Neural progenitor cell (in vitro differentiated cells): ENCODE results near the gene EXOC4. TPM values are rescaled to one million over a fixed set of nuclear protein-coding genes. Genes with fewer than 3 reads are reported as not detected.
"Not testable (repeated sequence)": the region's sequence is repeated elsewhere in the genome, so short reads cannot be mapped to it uniquely, and the experiment has no call there.

Experiments
- DNase-seq: peaks from one replicate; pipeline ENCODE4 v3.0.0-alpha.2; 2016; ENCODE audit warnings: low spot score
- H2AFZ ChIP-seq: fragments of 200-600 bp; sonication (generic); replicated peaks from 2 replicates; pipeline ENCODE4 v1.6.1; 2016; ENCODE audit warnings: antibody characterized with exemption
- H3F3A ChIP-seq: fragments of 200-600 bp; sonication (generic); 2 replicates; pipeline ENCODE4 v1.6.1; 2016; ENCODE audit warnings: antibody characterized with exemption, low read depth
- H3K27ac ChIP-seq: fragments of 200-600 bp; sonication (generic); 2 replicates; pipeline ENCODE4 v1.5.1; 2016; ENCODE audit warnings: mild to moderate bottlenecking
- H3K27me3 ChIP-seq: fragments of 200-600 bp; sonication (generic); 2 replicates; pipeline ENCODE4 v1.6.1; 2016; ENCODE audit warnings: mild to moderate bottlenecking, moderate library complexity
- H3K36me3 ChIP-seq: fragments of 200-600 bp; sonication (generic); 2 replicates; pipeline ENCODE4 v1.5.1; 2016
- H3K4me1 ChIP-seq: fragments of 200-600 bp; sonication (generic); 2 replicates; pipeline ENCODE4 v1.6.1; 2016; ENCODE audit warnings: mixed run types
- H3K4me2 ChIP-seq: fragments of 200-600 bp; sonication (generic); 2 replicates; pipeline ENCODE4 v1.6.1; 2016
- H3K4me3 ChIP-seq: fragments of 200-600 bp; sonication (generic); 2 replicates; pipeline ENCODE4 v1.5.1; 2016
- H3K79me2 ChIP-seq: fragments of 200-600 bp; sonication (generic); 2 replicates; pipeline ENCODE4 v1.6.1; 2016; ENCODE audit warnings: low read depth
- H3K9ac ChIP-seq: fragments of 200-600 bp; sonication (generic); 2 replicates; pipeline ENCODE4 v1.6.1; 2016
- H3K9me3 ChIP-seq: fragments of 200-600 bp; sonication (generic); 2 replicates; pipeline ENCODE4 v1.5.1; 2016; ENCODE audit warnings: low read depth
- H4K20me1 ChIP-seq: fragments of 200-600 bp; sonication (generic); 2 replicates; pipeline ENCODE4 v1.6.1; 2016; ENCODE audit warnings: low read depth
- H3K27ac Mint-ChIP-seq: 3 replicates; pipeline ENCODE4 v1.8.0; 2021; ENCODE audit warnings: mixed read lengths
- H3K27me3 Mint-ChIP-seq: 2 replicates; pipeline ENCODE4 v1.8.0; 2022; ENCODE audit warnings: low read depth, mild to moderate bottlenecking, inconsistent platforms, moderate library complexity, mixed read lengths; ENCODE audit not compliant: insufficient read depth
- H3K36me3 Mint-ChIP-seq: 3 replicates; pipeline ENCODE4 v1.8.0; 2021; ENCODE audit warnings: mixed read lengths
- H3K4me1 Mint-ChIP-seq: 3 replicates; pipeline ENCODE4 v1.8.0; 2021; ENCODE audit warnings: mixed read lengths
- H3K4me3 Mint-ChIP-seq: 3 replicates; pipeline ENCODE4 v1.8.0; 2021; ENCODE audit warnings: mild to moderate bottlenecking, moderate library complexity, mixed read lengths
- H3K9me3 Mint-ChIP-seq: 3 replicates; pipeline ENCODE4 v1.8.0; 2020; ENCODE audit warnings: mixed read lengths
- EZH2 ChIP-seq: fragments of 200-600 bp; sonication (generic); IDR thresholded peaks from 2 replicates; pipeline ENCODE4 v1.6.1; 2017; ENCODE audit warnings: antibody characterized with exemption, mild to moderate bottlenecking, moderate library complexity
- EZH2phosphoT487 ChIP-seq: fragments of 200-600 bp; sonication (generic); IDR thresholded peaks from 2 replicates; pipeline ENCODE4 v1.6.1; 2017; ENCODE audit warnings: antibody characterized with exemption
- total RNA-seq: library from RNA; depleted of rRNA; stranded (reverse); fragments of >200 nt; gene quantifications from 2 replicates; pipeline ENCODE4 v1.2.3, GENCODE V29; 2015; ENCODE audit warnings: low replicate concordance
- TF ChIP-seq, protein P1 (sequence below): fragments of 200-600 bp; sonication (generic); IDR thresholded peaks from 2 replicates; pipeline ENCODE4 v1.5.1; 2017; ENCODE audit warnings: antibody characterized with exemption, mild to moderate bottlenecking

Gene EXOC4
- total RNA-seq, 1 donor from 2014 or later: 129 TPM

DNA sequence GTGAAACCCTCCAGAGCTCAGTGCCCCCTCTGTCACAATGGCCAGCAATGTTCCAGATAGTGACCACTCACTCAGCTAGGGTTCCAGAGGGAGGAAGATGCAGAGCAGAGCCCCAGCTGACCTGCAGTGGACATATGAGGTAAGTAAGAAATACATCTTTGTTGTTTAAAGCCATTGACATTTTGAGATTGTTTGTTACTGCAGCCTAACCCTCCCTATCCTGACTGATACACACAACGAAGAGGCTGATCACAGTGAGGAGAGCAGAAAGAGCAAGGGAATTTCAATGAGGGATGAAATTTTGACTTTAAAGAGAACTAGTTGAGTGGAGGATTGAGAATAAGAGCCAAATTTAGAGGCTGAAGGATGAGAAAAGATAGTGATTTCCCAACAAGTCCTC, 822.9 kb downstream of the EXOC4 start:
- no peak for DNase-seq
- no peaks in the 10 kb centered on the region for H3K4me1 ChIP-seq
- no peaks in the 10 kb centered on the region for H3F3A ChIP-seq
- H3K9me3 ChIP-seq: no peaks in the 10 kb centered on the region
- no peak overlapping the region for H3K4me3 Mint-ChIP-seq
- no peak overlapping the region for H3K27ac ChIP-seq
- H3K4me3 ChIP-seq: no peak overlapping the region
- H3K27me3 Mint-ChIP-seq: no peaks in the 10 kb centered on the region
- no peaks in the 10 kb centered on the region for H3K27me3 ChIP-seq
- H3K36me3 ChIP-seq: no peaks in the 10 kb centered on the region
- no peak for TF ChIP-seq EZH2
- no peak for TF ChIP-seq EZH2phosphoT487
- TF ChIP-seq, protein P1, sequence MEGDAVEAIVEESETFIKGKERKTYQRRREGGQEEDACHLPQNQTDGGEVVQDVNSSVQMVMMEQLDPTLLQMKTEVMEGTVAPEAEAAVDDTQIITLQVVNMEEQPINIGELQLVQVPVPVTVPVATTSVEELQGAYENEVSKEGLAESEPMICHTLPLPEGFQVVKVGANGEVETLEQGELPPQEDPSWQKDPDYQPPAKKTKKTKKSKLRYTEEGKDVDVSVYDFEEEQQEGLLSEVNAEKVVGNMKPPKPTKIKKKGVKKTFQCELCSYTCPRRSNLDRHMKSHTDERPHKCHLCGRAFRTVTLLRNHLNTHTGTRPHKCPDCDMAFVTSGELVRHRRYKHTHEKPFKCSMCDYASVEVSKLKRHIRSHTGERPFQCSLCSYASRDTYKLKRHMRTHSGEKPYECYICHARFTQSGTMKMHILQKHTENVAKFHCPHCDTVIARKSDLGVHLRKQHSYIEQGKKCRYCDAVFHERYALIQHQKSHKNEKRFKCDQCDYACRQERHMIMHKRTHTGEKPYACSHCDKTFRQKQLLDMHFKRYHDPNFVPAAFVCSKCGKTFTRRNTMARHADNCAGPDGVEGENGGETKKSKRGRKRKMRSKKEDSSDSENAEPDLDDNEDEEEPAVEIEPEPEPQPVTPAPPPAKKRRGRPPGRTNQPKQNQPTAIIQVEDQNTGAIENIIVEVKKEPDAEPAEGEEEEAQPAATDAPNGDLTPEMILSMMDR: no peak
- no peaks in the 10 kb centered on the region for H4K20me1 ChIP-seq
- H3K79me2 ChIP-seq: no peaks in the 10 kb centered on the region
- no peaks in the 10 kb centered on the region for H3K4me1 Mint-ChIP-seq
- no peak overlapping the region for H3K4me2 ChIP-seq
- H3K9me3 Mint-ChIP-seq: peaks cover 16% of the 10 kb centered on the region
- H3K9ac ChIP-seq: no peak overlapping the region
- no peak overlapping the region for H3K27ac Mint-ChIP-seq
- no peak overlapping the region for H2AFZ ChIP-seq
- H3K36me3 Mint-ChIP-seq: peaks cover 9% of the 10 kb centered on the region

DNA sequence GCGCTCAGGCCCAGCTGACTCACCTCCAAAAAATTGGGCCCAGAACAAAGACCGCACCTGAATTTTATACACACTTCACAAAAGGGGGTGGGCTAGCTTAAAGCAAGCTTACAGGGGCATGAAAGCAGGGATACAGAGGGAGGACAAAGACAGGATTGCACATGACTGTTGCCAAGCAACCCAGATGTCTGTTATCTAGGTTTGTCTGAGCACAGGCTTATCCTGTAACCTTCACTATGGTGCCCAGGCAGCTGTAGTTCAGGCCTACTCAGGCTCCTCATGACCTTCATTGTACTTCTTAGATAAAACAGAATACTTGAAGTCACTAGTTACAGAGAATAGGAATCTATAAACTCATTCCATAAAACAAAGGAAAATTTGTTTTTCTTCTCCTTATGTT, 824.7 kb downstream of the EXOC4 start:
- H4K20me1 ChIP-seq, H3K9me3 ChIP-seq, H3K27me3 Mint-ChIP-seq, DNase-seq, H3K36me3 ChIP-seq, H3K27ac ChIP-seq, H3K4me2 ChIP-seq, H3K9ac ChIP-seq, H3K36me3 Mint-ChIP-seq, H3K4me1 ChIP-seq, H3K27me3 ChIP-seq, H3K4me1 Mint-ChIP-seq, H3K4me3 ChIP-seq, H2AFZ ChIP-seq, H3F3A ChIP-seq, H3K4me3 Mint-ChIP-seq, H3K27ac Mint-ChIP-seq, H3K79me2 ChIP-seq: not testable (repeated sequence)
- peaks cover 16% of the 10 kb centered on the region for H3K9me3 Mint-ChIP-seq

DNA sequence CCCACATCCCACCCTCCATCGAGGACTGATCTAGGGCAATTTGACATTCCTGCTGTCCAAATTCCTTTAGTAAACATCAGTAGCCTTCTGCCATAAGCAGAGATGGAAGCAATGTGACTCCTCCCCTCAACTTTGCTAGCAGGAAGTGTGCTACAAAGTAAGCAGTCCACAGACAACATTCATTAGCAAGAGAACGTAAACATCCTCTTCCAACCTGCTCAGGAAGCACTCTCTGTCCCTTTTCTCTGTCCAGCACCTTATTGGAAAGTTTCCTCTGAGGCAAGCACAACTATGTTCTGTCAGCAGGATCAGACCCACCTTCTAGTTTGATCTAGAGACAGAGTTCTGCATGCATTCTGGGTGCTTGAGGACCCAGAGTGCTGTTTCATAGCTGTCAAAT, 826.1 kb downstream of the EXOC4 start:
- Histone ChIP-seq H3K9me3 (no peaks in the 10 kb centered on the region), H3K9ac (no peak overlapping the region), H3K4me2 (no peak overlapping the region), H3K27me3 (no peaks in the 10 kb centered on the region), H3K27ac (no peak overlapping the region), H3K36me3 (no peaks in the 10 kb centered on the region), H2AFZ (no peak overlapping the region), H3F3A (no peaks in the 10 kb centered on the region), H3K79me2 (no peaks in the 10 kb centered on the region), H3K4me1 (no peaks in the 10 kb centered on the region), H3K4me3 (no peak overlapping the region), H4K20me1 (no peaks in the 10 kb centered on the region)
- no peaks in the 10 kb centered on the region for H3K27me3 Mint-ChIP-seq
- peaks cover 9% of the 10 kb centered on the region for H3K36me3 Mint-ChIP-seq
- TF ChIP-seq, protein P1: no peak
- TF ChIP-seq EZH2 (no peak), EZH2phosphoT487 (no peak)
- H3K4me1 Mint-ChIP-seq: no peaks in the 10 kb centered on the region
- peaks cover 14% of the 10 kb centered on the region for H3K9me3 Mint-ChIP-seq
- no peak for DNase-seq
- H3K27ac Mint-ChIP-seq: no peak overlapping the region
- H3K4me3 Mint-ChIP-seq: no peak overlapping the region

DNA sequence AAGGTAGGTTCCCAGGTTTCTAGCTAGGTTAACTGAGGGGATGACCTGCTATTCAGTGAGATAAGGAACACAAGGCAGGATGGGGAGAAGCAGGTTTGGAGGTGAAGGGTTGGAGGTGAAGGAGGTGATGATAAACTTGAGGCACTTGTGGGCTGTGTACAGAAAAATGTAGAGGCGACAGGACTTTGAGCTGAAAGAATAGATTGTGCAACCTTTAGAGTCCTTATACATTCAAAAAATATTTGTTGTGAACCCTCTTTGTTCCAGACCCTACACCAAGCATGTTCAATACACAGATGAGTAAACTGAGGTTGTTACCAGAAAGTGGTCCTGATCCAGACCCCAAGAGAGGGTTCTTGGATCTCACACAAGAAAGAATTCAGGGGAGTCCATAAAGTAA, 828.8 kb downstream of the EXOC4 start:
- Histone ChIP-seq H3K4me1 (no peaks in the 10 kb centered on the region), H3K9ac (no peak overlapping the region), H3K79me2 (no peaks in the 10 kb centered on the region), H3K9me3 (no peaks in the 10 kb centered on the region), H3K27ac (no peak overlapping the region), H3K27me3 (no peaks in the 10 kb centered on the region), H3K4me2 (no peak overlapping the region), H4K20me1 (no peaks in the 10 kb centered on the region), H3K36me3 (no peaks in the 10 kb centered on the region), H2AFZ (no peak overlapping the region), H3K4me3 (no peak overlapping the region), H3F3A (no peaks in the 10 kb centered on the region)
- Mint-ChIP-seq H3K27ac (no peak overlapping the region), H3K27me3 (no peaks in the 10 kb centered on the region), H3K4me3 (no peak overlapping the region), H3K36me3 (peaks cover 1% of the 10 kb centered on the region), H3K9me3 (peaks cover 2% of the 10 kb centered on the region), H3K4me1 (no peaks in the 10 kb centered on the region)
- DNase-seq: no peak
- TF ChIP-seq, protein P1: no peak
- TF ChIP-seq EZH2phosphoT487: no peak
